IgD-negative memory B cell (primary cell): Measurements from ENCODE around the gene S100A11. TPM values are rescaled to one million over a fixed set of nuclear protein-coding genes. Genes with fewer than 3 reads are reported as not detected.
A peak's percentile ranks its signal among the peaks of the same experiment; 100 is the strongest.

Source experiments
- H3K27ac Mint-ChIP-seq, 3 donors: one replicate each; pipeline ENCODE4 v1.8.0; 2020 to 2022; ENCODE audit warnings: mild to moderate bottlenecking in 3 of 3, mixed read lengths in 3 of 3, moderate library complexity in 1 of 3
- H3K27me3 Mint-ChIP-seq: one replicate; pipeline ENCODE4 v1.8.0; 2021; ENCODE audit warnings: mixed read lengths
- H3K36me3 Mint-ChIP-seq: one replicate; pipeline ENCODE4 v1.8.0; 2020; ENCODE audit warnings: mild to moderate bottlenecking, mixed read lengths
- H3K4me1 Mint-ChIP-seq, 3 donors: one replicate each; pipeline ENCODE4 v1.8.0; 2020 to 2022; ENCODE audit warnings: mixed read lengths in 3 of 3, mild to moderate bottlenecking in 1 of 3
- H3K4me3 Mint-ChIP-seq, 4 donors: one replicate each; pipeline ENCODE4 v1.8.0; 2020 to 2022; ENCODE audit warnings: mild to moderate bottlenecking in 4 of 4, mixed read lengths in 4 of 4, moderate library complexity in 3 of 4
- H3K9me3 Mint-ChIP-seq, 3 donors: one replicate each; pipeline ENCODE4 v1.8.0; 2020 to 2021; ENCODE audit warnings: mixed read lengths in 3 of 3, mild to moderate bottlenecking in 1 of 3
- polyA plus RNA-seq: library from polyadenylated mRNA; unstranded; fragments of 300-500 nt; fragmentation: Illumina TruSeq; gene quantifications from one replicate; pipeline ENCODE4 v1.2.3, GENCODE V29; 2021

The S100A11 gene
- polyA plus RNA-seq, 1 donor from 2014 or later = 140 TPM

DNA sequence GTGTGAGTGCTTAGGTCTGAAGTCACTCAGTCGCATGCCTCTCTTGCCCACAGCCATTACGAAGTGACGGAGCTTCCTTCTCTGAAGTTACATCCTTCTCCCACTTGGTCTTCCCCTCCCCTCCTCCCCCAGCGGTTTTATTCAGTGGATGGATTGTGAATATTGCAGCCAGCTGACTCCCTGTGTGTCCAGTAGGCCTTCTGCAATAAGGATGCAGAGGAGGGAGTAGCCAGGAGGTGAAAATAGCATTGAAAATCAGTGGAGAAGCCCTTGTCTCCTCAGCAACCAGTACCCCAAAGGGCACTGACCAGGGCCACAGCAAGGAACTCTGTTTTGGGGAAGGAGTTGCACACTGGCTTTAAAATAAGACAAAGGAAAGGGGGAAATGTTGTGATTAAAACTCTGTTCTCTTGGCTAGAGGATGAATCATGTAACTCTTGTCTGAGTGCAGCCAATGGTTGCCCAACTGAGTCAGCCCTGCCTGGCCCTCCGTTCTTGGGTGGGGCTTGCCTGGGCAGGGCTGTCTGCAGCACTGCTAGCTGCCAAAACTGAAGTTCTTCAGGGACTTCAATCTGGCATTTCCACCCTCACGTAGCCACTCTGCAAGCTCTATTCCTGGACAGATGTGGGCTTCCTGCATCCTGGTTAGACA is 47.5 kb downstream of the S100A11 start:
- Mint-ChIP-seq H3K9me3 (no peaks in the 10 kb centered on the region), H3K27ac (no peak overlapping the region), H3K27me3 (no peaks in the 10 kb centered on the region), H3K4me1 (peaks cover 12 to 46% (median 38%) of the 10 kb centered on the region in 3 donors), H3K4me3 (no peak overlapping the region), H3K36me3 (no peaks in the 10 kb centered on the region)

GRCh38 chr1:151988405-151988923 is 48.3 kb downstream of the S100A11 start:
- Mint-ChIP-seq H3K27ac (no peak overlapping the region), H3K27me3 (no peaks in the 10 kb centered on the region), H3K36me3 (no peaks in the 10 kb centered on the region), H3K4me3 (peak overlapping the region in 1 of 4 donors; percentile 39), H3K4me1 (peaks cover 13 to 46% (median 38%) of the 10 kb centered on the region in 3 donors), H3K9me3 (no peaks in the 10 kb centered on the region)

DNA sequence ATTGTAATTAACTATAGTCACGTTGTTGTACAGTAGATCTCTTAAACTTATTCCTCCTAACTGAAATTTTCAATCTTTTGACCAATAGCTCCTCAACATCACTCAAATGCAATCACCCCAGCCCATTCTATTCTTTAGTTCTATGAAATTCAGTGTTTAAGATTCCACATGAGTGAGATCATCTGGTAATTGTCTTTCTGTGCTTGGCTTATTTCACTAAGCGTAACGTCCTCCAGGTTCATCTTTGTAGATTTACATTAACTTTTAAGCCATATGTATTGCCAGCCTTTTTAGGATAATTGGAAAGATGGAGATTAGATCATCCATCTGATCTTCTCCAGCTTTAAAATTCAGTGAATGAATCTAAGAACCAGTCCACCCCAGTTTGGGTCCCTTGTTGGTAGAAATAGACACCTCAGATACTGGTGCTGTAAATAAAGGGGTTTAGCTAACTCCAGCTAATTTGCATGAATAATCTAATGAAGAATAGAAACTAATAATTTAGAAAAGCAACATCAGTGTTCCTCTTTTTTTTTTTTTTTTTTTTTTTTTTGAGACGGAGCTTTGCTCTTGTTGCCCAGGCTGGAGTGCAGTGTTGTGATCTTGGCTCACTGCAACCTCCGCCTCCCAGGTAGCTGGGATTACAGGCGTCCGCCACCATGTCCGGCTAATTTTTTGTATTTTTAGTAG is 50.2 kb downstream of the S100A11 start:
- Mint-ChIP-seq H3K4me1 (peaks cover 13 to 32% (median 29%) of the 10 kb centered on the region in 3 donors), H3K4me3 (peak overlapping the region in 2 of 4 donors; percentile 46 to 73), H3K27me3 (no peaks in the 10 kb centered on the region), H3K27ac (peak overlapping the region in 2 of 3 donors; percentile 4 to 11), H3K9me3 (no peaks in the 10 kb centered on the region), H3K36me3 (peaks cover 4% of the 10 kb centered on the region)

DNA sequence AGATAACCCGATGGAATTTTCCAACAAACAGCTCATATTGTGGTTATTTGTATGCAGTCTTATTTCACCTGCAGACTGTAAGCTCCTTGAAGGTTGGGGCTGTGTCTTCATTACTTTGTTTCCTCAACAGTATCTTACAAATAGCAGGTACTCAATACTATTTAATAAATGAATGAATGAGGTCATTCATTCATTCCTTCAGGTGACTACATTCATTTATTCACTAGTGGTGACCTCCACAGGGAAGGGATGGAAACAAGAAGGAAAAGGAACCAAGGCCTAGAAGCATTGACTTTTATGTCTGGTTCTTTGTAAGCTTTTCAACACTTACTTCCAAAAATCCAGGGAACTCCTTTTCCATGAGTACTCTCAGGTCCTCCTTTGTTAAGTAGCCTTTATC is 51.0 kb downstream of the S100A11 start:
- peaks cover 6% of the 10 kb centered on the region for H3K36me3 Mint-ChIP-seq
- no peaks in the 10 kb centered on the region for H3K27me3 Mint-ChIP-seq
- no peak overlapping the region for H3K4me3 Mint-ChIP-seq
- no peaks in the 10 kb centered on the region for H3K9me3 Mint-ChIP-seq
- no peak overlapping the region for H3K27ac Mint-ChIP-seq
- H3K4me1 Mint-ChIP-seq = peaks cover 13 to 31% (median 24%) of the 10 kb centered on the region in 3 donors

GRCh38 chr1:151985270-151985669 is 51.5 kb downstream of the S100A11 start:
- Mint-ChIP-seq H3K27me3 (no peaks in the 10 kb centered on the region), H3K9me3 (no peaks in the 10 kb centered on the region), H3K36me3 (peaks cover 6% of the 10 kb centered on the region), H3K27ac (no peak overlapping the region), H3K4me1 (peaks cover 13 to 27% (median 24%) of the 10 kb centered on the region in 3 donors), H3K4me3 (no peak overlapping the region)

- H3K27ac Mint-ChIP-seq = peak overlapping the region in 2 of 3 donors; percentile 33 to 83
- H3K4me1 Mint-ChIP-seq = peaks cover 13 to 22% (median 21%) of the 10 kb centered on the region in 3 donors
- no peak overlapping the region for H3K4me3 Mint-ChIP-seq
- H3K36me3 Mint-ChIP-seq = peaks cover 6% of the 10 kb centered on the region
- no peaks in the 10 kb centered on the region for H3K27me3 Mint-ChIP-seq
- no peaks in the 10 kb centered on the region for H3K9me3 Mint-ChIP-seq
Observed at GRCh38 chr1:151984313-151984956, 52.4 kb downstream of the S100A11 start.

Other genes starting within 250 kb of the S100A11 start
- 9.0 TPM for gene TDRKH, start 246.5 kb downstream of the S100A11 start, polyA plus RNA-seq
- gene LINGO4, start 231.6 kb downstream of the S100A11 start, polyA plus RNA-seq = not detected
- gene RORC, start 205.2 kb downstream of the S100A11 start, polyA plus RNA-seq = 0.26 TPM
- gene C2CD4D, start 197.2 kb downstream of the S100A11 start, polyA plus RNA-seq = 0.20 TPM
- gene THEM5, start 183.3 kb downstream of the S100A11 start, polyA plus RNA-seq = not detected
- 23.6 TPM for gene THEM4, start 127.5 kb downstream of the S100A11 start, polyA plus RNA-seq
- gene S100A10, start 43.1 kb downstream of the S100A11 start, polyA plus RNA-seq = 459 TPM
- not detected for gene TCHHL1, start 52.1 kb upstream of the S100A11 start, polyA plus RNA-seq
- not detected for gene TCHH, start 78.4 kb upstream of the S100A11 start, polyA plus RNA-seq
- not detected for gene RPTN, start 122.2 kb upstream of the S100A11 start, polyA plus RNA-seq
- not detected for gene HRNR, start 187.2 kb upstream of the S100A11 start, polyA plus RNA-seq